Stimulated activated CD4-positive, alpha-beta T cell treated with anti-CD3 and anti-CD28 coated beads, Interleukin-1b, Interleukin-23, amount 100 ng/mL, for 1 hour (primary cell): ENCODE measurements around the gene TBXA2R.
"Not testable (repeated sequence)": the region's sequence is repeated elsewhere in the genome, so short reads cannot be mapped to it uniquely, and the experiment has no call there.

ENCODE experiments used
- DNase-seq, 2 donors: peaks; one replicate each; pipeline ENCODE4 v3.0.0-alpha.2; 2020; ENCODE audit warnings: low read depth in 2 of 2

Gene TBXA2R

GRCh38 chr19:3577723-3578344, 28.8 kb downstream of the TBXA2R start:
- DNase-seq, result no peak

- no peak for DNase-seq
Observed at GRCh38 chr19:3576696-3577443, 29.8 kb downstream of the TBXA2R start.

GRCh38 chr19:3575949-3576673, 30.6 kb downstream of the TBXA2R start:
- no peak for DNase-seq

DNA sequence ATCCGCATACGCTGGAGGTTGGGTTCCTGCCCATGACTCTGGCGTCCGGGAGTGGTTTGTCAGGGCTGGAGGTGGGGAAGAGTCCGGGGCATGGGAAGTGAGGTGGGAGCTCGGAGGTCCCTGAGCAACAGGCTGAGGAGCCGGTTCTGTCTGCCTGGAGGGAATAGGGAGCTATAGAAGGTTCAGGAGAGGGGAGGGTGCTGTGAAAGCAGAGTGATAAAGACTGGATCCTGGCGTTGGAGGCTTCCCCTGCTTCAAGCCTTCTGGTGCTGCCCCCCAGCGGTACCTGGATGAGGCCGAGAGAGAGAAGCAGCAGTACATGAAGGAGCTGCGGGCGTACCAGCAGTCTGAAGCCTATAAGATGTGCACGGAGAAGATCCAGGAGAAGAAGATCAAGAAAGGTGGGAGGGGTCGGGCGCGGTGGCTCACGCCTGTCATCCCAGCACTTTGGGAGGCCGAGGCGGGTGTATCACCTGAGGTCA, 31.4 kb downstream of the TBXA2R start:
- DNase-seq, result no peak

- peak in 1 of 2 donors; percentile 72 for DNase-seq
Observed at GRCh38 chr19:3573858-3574637, 32.6 kb downstream of the TBXA2R start.

GRCh38 chr19:3573162-3573857, 33.4 kb downstream of the TBXA2R start:
- DNase-seq, result no peak

DNA sequence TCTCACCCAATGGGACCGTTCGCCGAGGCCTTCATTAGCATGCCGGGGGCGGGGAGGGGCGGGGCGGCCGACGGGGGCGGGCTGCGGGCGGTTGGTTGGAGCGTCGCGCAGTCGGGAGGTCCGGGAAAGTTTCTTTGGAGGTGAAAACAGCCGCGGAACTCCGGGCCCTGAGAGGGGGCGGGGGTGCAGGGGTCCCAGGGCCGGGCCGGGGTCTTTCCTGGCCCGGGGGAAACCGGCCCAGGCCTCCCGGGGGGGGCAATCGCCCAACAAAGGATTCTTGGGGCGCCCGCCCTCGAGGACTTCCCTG, 33.9 kb downstream of the TBXA2R start, which contains the start of gene HMG20B:
HMG20B (plus strand) TSS at position 90 of the 307 bp plus-strand sequence. CDS start 366 bp downstream, outside the sequence.
- DNase-seq, result no peak

DNA sequence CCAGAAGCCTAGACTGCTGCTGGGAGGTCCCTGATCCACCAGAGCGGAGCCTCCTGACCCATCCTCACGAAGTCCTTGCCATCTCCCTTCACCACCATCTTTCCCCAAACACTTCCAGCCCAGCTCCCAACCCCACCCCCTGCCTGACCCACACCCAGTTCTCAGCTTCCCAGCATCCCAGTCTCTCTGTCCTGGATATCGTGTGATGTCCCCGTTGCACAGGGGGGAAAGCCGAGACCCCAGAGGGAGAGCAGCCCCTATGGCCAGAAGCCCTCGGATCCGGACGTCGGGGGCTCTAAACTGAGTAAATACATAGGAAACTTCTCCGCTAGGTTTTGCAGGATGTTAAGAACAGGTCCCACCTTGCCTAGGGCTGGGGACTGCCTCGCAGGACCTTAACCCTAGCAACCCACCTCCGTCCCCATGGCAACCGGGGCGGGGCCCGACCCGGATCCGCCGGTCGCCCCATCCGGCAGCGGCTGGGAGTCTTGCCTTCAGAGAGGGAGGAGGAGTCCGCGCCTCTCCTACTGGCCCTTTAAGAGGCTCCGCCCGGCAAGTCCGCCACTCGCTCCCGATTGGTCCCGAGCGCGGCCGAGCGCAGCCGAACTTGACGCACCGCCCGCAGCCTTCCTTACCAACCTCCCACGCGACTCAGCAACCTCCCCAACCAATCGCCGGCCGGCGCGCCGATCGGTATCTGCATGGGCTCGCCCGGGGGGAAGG, 34.4 kb downstream of the TBXA2R start:
- peak; percentile 96 to 98 for DNase-seq

DNA sequence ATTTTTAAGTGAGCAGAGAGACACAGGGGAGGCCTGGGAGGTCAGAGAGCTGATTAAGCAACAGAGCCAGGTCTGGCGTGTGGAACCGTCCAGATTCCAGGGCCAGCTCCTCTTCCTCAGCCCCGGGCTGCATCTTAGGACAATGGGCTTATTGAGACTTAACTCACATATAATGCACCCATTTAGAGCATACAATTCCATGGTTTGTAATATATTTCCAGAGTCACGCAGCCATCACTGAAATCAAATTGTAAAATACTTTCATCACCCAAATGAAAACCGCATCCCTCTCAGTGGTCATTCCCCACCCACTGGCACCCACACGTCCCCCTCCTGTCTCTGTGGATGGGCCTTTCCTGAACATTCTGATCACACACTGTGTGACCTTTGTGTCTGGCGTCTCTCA, 36.1 kb downstream of the TBXA2R start:
- DNase-seq, result no peak

DNA sequence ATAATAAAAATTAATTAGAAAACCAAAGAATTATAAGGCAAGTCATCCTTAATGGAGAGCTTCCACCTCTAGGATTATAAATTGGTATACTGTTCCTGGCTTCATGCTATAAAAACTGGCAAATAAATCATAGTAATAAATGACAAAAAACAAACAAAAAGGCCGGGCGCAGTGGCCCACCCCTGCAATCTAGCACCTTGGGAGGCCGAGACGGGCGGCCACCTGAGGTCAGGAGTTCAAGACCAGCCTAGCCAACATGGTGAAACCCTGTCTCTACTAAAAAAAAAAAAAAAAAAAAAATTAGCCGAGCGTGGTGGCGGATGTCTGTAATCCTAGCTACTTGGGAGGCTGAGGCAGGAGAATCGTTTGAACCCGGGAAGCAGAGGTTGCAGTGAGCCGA, 36.6 kb downstream of the TBXA2R start:
- DNase-seq, result not testable (repeated sequence)

GRCh38 chr19:3565139-3565538, 41.5 kb downstream of the TBXA2R start:
- no peak for DNase-seq

GRCh38 chr19:3563709-3564524, 42.8 kb downstream of the TBXA2R start:
- no peak for DNase-seq

DNA sequence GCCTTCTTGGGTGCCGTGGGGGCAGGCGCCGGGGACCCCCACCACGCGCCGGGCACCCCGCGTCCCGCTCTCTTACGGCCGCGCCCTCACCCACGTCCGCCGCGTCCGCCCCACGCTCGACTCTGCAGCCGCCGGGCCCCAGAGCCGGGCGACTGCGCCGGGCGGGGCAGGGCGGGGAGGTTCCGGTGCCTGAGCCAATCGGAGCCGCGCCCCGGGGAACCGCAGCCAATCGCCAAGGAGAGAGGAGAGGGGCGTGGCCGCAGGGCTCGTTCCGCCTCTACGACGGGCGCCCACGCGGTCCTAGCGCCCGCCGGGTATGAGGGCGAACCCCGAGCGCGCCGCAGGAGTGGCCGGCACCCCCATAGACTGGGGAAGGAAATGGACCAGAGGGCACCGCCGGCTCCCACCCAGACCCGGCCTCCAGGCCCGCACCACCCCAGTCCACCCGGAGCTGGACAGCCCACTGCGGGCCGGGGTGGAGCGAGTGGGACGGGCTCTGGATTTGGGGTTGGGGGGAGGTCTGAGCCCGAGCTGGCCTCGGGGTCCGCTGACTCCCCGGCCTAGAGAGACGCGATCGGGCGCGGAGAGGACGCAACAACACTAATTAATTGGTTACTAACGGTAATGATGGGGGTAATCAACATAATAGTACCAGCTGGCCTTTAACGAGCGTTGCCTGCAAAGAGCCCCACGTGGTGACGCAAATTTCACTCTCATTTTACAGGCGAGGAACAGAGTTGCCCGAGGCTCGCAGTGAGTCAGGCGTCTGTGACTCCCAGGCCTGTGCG, 49.0 kb downstream of the TBXA2R start, which contains the start of gene MFSD12:
MFSD12 (minus strand) TSS at position 126 of the 788 bp plus-strand sequence. CDS start 183 bp downstream, outside the sequence.
- peak; percentile 85 to 89 for DNase-seq

- peak in 1 of 2 donors; percentile 50 for DNase-seq
Observed at GRCh38 chr19:3556978-3557460, 49.7 kb downstream of the TBXA2R start.

DNA sequence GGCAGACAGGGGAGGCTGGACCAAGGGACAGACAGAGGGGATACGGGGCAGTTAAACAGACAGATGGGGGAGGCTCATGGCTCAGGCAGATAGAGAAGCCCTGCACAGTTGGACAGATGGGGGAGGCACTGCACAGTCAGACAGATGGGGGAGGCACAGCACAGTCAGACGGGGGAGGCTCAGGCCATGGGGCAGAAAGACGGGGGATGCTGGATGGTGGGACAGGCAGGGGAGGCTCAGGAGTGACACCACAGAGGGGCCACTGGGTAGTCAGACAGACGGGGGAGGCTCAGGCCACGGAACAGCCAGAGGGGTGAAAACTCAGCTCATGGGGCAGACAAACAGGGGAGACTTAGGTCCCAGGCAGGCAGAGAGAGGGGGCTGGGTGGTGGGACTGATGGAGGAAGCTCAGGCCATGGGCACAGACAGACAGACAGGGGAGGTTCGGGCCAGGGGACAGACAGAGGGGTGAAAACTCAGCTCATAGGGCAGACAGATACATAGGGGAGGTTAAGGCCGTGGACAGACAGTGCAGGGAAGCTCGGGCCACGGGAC, 50.2 kb downstream of the TBXA2R start:
- DNase-seq, result no peak

DNA sequence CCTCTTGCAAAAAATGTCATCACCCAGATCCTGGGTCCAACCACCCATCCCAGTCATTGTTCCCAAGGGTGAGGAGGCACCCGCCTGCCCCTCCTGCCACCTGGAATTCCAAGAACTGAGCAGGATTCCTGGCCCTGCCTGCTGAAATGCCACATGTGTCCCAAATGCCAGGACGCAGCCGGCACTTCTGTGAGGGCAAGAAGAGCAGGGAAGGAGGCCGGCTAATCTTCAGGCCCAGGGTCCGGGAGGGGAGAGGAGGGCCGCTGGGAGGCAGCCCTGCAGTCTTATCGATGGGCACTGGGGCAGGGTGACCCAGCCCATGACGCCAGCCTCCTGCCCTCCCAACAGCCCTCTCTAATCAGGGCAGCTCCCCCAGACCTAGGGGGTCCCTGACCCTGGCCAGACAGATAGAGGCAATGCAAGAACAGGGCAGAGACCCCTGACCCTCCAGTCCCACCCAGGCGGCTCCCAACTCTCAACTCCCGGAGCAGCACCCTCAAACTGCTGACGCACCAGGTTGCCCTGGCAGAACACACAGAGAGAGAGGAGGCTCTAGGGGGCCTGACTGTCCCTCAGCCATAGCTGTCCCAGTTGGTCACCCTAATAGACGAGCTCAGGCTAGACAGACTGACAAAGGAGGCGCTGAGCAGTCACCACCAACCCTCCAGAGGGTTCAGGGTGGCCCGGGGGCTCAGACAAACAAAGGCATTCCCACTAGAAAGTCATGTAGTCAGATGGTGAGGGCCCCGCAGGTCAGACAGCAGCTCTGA, 50.8 kb downstream of the TBXA2R start:
- DNase-seq, result no peak
